Kidney (tissue), 14 donors: ENCODE data around the gene RBM47. TPM values are rescaled to one million over a fixed set of nuclear protein-coding genes. Genes with fewer than 3 reads are reported as not detected.

ENCODE experiments used
- DNase-seq, 5 donors: peaks; one replicate each; pipeline ENCODE4 v3.0.0-alpha.2; 2013 to 2020
- FAIRE-seq: peaks from 2 replicates; lab custom pipeline; 2012; peaks lifted over from hg19 to GRCh38; lab: Jason Lieb, UNC
- H3K27ac ChIP-seq, 2 donors: one replicate each; pipeline ENCODE4 v1.7.0; 2013; ENCODE audit warnings: low read depth in 2 of 2, low read length in 2 of 2, inconsistent platforms in 1 of 2
- H3K27me3 ChIP-seq: one replicate; pipeline ENCODE4 v1.7.1; 2013; ENCODE audit warnings: low read length, inconsistent platforms; ENCODE audit not compliant: control insufficient read depth, insufficient read depth
- H3K36me3 ChIP-seq, 3 donors: one replicate each; pipeline versions ENCODE4 v1.7.0 to v1.7.1; 2013; ENCODE audit warnings: low read length in 3 of 3, control low read depth in 1 of 3, inconsistent platforms in 1 of 3; ENCODE audit not compliant: insufficient read depth in 3 of 3, control insufficient read depth in 2 of 3
- H3K4me1 ChIP-seq, 3 donors: one replicate each; pipeline versions ENCODE4 v1.7.0 to v1.7.1; 2013; ENCODE audit warnings: low read length in 3 of 3, inconsistent platforms in 1 of 3, low read depth in 1 of 3; ENCODE audit not compliant: control insufficient read depth in 2 of 3, insufficient read depth in 2 of 3
- H3K4me3 ChIP-seq, 3 donors: one replicate each; pipeline versions ENCODE4 v1.7.0 to v1.8.1; 2013; ENCODE audit warnings: low read length in 3 of 3, control low read depth in 1 of 3, inconsistent platforms in 1 of 3
- H3K9ac ChIP-seq, 3 donors: one replicate each; pipeline versions ENCODE4 v1.7.0 to v1.7.1; 2013; ENCODE audit warnings: low read length in 3 of 3, control low read depth in 1 of 3, inconsistent platforms in 1 of 3
- H3K9me3 ChIP-seq, 3 donors: one replicate each; pipeline versions ENCODE4 v1.7.0 to v1.7.1; 2013; ENCODE audit warnings: low read length in 3 of 3, control low read depth in 1 of 3, inconsistent platforms in 1 of 3; ENCODE audit not compliant: control insufficient read depth in 2 of 3, insufficient read depth in 1 of 3
- CTCF ChIP-seq: IDR thresholded peaks from 3 replicates; pipeline ENCODE4 v1.5.1; 2012; ENCODE audit warnings: mild to moderate bottlenecking, moderate library complexity, borderline replicate concordance; ENCODE audit not compliant: insufficient read depth; ENCODE audit errors: extremely low read depth
- intact Hi-C: fragments of 100-400 bp; cut with DNase I; formaldehyde crosslinking; loops from one replicate; pipeline ENCODE4 v1.11.1; 2022
- polyA plus RNA-seq: library from polyadenylated mRNA; stranded (reverse); fragments of 350-450 nt; fragmentation: Illumina TruSeq; extraction: RNeasy Lipid Tissue Mini Kit (QIAGEN cat#74804); gene quantifications from one replicate; pipeline ENCODE4 v1.2.3, GENCODE V29; 2014; ENCODE audit warnings: low read depth, low replicate concordance; ENCODE audit not compliant: insufficient read depth
- total RNA-seq: library from RNA; stranded (reverse); fragmentation: NEBNext Ultra II Directional; extraction: Animal tissue kit (Norgen Biotek cat#: 25700); gene quantifications from one replicate; pipeline ENCODE4 v1.2.1, GENCODE V29; 2021
- donor health status: control.
- donor health status: control.
- donor health status: control.
- donor health status: control.
- donor health status: control.
- donor health status: DM: yes; HTN: yes; CAD: no.
- donor health status: Normal renal cell carcinoma (clear cell type).

The RBM47 gene
- total and polyA plus RNA-seq, 2 donors from 2014 or later = 61.5 to 124 TPM

- no peaks in the 10 kb centered on the region for H3K9me3 ChIP-seq
- DNase-seq (no peak), FAIRE-seq (no peak)
- H3K9ac ChIP-seq = no peak overlapping the region
- intact Hi-C loops = no loop called here
- no peaks in the 10 kb centered on the region for H3K27me3 ChIP-seq
- H3K27ac ChIP-seq = no peak overlapping the region
- no peaks in the 10 kb centered on the region for H3K36me3 ChIP-seq
- H3K4me1 ChIP-seq = peaks cover 0 to 13% (median 4%) of the 10 kb centered on the region in 3 donors
- no peak for TF ChIP-seq CTCF
- H3K4me3 ChIP-seq = no peak overlapping the region
These were observed 21.6 kb upstream of the RBM47 start for GRCh38 chr4:40651280-40651679.

GRCh38 chr4:40649321-40649720, 19.7 kb upstream of the RBM47 start:
- H3K9ac ChIP-seq = no peak overlapping the region
- intact Hi-C loops = no loop called here
- DNase-seq (no peak), FAIRE-seq (no peak)
- no peaks in the 10 kb centered on the region for H3K27me3 ChIP-seq
- peaks cover 0 to 13% (median 4%) of the 10 kb centered on the region in 3 donors for H3K4me1 ChIP-seq
- no peaks in the 10 kb centered on the region for H3K9me3 ChIP-seq
- H3K4me3 ChIP-seq = no peak overlapping the region
- H3K36me3 ChIP-seq = no peaks in the 10 kb centered on the region
- TF ChIP-seq CTCF = no peak
- H3K27ac ChIP-seq = peak overlapping the region in 1 of 2 donors; percentile 82

- no peak for DNase-seq
- H3K27ac ChIP-seq = peak overlapping the region; percentile 75 to 82
- no peaks in the 10 kb centered on the region for H3K27me3 ChIP-seq
- no peak overlapping the region for H3K4me3 ChIP-seq
- no peaks in the 10 kb centered on the region for H3K9me3 ChIP-seq
- no peaks in the 10 kb centered on the region for H3K36me3 ChIP-seq
- TF ChIP-seq CTCF = no peak
- no peak overlapping the region for H3K9ac ChIP-seq
- intact Hi-C loops = no loop called here
- FAIRE-seq = no peak
- peaks cover 0 to 13% (median 4%) of the 10 kb centered on the region in 3 donors for H3K4me1 ChIP-seq
These were observed 19.1 kb upstream of the RBM47 start for GRCh38 chr4:40648742-40649281.

GRCh38 chr4:40648131-40648530, 18.5 kb upstream of the RBM47 start:
- Histone ChIP-seq H3K4me1 (peaks cover 0 to 13% (median 4%) of the 10 kb centered on the region in 3 donors), H3K27me3 (no peaks in the 10 kb centered on the region), H3K9me3 (no peaks in the 10 kb centered on the region), H3K27ac (no peak overlapping the region), H3K9ac (no peak overlapping the region), H3K4me3 (no peak overlapping the region), H3K36me3 (no peaks in the 10 kb centered on the region)
- DNase-seq (peak in 2 of 5 donors; percentile 57 to 68), FAIRE-seq (peak; percentile 35)
- intact Hi-C loops = no loop called here
- TF ChIP-seq CTCF = no peak
